A673 (cell line): ENCODE data around the gene ATXN1L.

Source experiments
- EZH2 ChIP-seq: fragments of 200-600 bp; sonication (generic); IDR thresholded peaks from 2 replicates; pipeline ENCODE4 v1.6.1; 2017; ENCODE audit warnings: borderline replicate concordance, low read depth, mild to moderate bottlenecking, mixed read lengths, antibody characterized with exemption, low read length; ENCODE audit not compliant: poor library complexity, severe bottlenecking
- TF ChIP-seq, protein P1 (sequence below): fragments of 300-800, 200-600 bp; sonication (generic); conservative IDR thresholded peaks from 2 replicates; pipeline ENCODE4 v1.5.1; 2017; ENCODE audit warnings: low read depth, mild to moderate bottlenecking, antibody characterized with exemption, low read length, moderate library complexity, mixed read lengths

DNA sequence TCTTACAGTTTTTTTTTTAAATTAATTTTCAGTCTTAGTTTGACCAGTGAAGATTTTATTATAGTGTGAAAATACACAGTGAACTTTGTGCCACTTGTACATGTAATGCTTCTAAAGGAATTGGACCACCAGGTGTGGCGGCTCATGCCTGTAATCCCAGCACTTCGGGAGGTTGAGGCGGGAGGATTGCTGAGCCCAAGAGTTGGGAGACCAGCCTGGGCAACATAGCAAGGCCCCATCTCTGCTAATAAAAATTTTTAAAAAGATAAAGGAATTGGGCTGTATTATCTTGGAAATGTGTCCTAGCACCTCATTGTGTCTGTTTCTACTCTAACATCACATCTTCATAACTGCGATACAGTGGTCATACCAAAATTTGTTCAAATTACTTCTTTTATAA lies 53.4 kb downstream of the ATXN1L start:
- TF ChIP-seq, protein P1, sequence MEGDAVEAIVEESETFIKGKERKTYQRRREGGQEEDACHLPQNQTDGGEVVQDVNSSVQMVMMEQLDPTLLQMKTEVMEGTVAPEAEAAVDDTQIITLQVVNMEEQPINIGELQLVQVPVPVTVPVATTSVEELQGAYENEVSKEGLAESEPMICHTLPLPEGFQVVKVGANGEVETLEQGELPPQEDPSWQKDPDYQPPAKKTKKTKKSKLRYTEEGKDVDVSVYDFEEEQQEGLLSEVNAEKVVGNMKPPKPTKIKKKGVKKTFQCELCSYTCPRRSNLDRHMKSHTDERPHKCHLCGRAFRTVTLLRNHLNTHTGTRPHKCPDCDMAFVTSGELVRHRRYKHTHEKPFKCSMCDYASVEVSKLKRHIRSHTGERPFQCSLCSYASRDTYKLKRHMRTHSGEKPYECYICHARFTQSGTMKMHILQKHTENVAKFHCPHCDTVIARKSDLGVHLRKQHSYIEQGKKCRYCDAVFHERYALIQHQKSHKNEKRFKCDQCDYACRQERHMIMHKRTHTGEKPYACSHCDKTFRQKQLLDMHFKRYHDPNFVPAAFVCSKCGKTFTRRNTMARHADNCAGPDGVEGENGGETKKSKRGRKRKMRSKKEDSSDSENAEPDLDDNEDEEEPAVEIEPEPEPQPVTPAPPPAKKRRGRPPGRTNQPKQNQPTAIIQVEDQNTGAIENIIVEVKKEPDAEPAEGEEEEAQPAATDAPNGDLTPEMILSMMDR: no peak
- TF ChIP-seq EZH2: no peak
